OCI-LY1 (cell line): ENCODE data around the gene KCNG4.

Source experiments
- EZH2 ChIP-seq: fragments of 200-600 bp; sonication (generic), shearing (Covaris generic); IDR thresholded peaks from 2 replicates; pipeline ENCODE4 v1.8.0; 2017; ENCODE audit warnings: borderline replicate concordance, mixed run types, mild to moderate bottlenecking, antibody characterized with exemption, low read length, moderate library complexity, mixed read lengths
- TF ChIP-seq, protein P1 (sequence below): fragments of 200-600 bp; sonication (generic), shearing (Covaris generic); IDR thresholded peaks from 2 replicates; pipeline ENCODE4 v1.5.1; 2017; ENCODE audit warnings: mild to moderate bottlenecking, antibody characterized with exemption, low read length, moderate library complexity, mixed read lengths

DNA sequence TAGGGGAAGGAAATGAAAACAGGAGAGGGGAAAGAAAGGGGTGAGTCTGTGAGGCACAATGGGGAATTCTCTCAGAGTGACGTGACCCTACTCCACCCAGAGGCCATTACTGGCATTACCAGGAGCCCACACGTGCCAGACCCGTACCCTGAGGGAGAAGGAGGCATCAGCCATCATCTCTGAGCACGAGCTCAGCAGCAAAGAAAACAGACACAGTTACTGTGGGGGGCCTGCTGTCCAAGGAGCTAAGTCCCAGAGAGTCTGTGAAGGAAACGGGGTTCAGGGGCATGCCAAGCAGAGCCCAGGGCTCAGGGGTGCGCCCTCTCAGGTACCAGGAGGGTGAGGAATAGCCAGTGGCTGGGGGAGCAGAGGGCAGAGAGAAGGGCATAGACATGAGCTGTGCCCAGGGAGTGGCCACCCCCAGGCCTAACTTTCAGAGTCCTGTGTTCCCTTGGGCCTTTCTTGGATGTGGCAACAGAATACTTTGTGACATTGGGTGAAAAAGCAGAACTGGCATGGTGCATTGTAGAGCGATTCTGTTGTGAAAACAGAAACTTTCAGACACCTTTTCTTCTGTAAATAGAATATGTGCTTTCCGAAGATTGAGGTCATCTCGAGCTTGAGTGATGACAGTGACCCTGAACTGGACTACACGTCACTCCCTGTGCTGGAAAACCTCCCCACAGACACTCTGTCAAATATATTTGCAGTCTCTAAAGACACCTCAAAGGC is 64.3 kb downstream of the KCNG4 start:
- TF ChIP-seq, protein P1, sequence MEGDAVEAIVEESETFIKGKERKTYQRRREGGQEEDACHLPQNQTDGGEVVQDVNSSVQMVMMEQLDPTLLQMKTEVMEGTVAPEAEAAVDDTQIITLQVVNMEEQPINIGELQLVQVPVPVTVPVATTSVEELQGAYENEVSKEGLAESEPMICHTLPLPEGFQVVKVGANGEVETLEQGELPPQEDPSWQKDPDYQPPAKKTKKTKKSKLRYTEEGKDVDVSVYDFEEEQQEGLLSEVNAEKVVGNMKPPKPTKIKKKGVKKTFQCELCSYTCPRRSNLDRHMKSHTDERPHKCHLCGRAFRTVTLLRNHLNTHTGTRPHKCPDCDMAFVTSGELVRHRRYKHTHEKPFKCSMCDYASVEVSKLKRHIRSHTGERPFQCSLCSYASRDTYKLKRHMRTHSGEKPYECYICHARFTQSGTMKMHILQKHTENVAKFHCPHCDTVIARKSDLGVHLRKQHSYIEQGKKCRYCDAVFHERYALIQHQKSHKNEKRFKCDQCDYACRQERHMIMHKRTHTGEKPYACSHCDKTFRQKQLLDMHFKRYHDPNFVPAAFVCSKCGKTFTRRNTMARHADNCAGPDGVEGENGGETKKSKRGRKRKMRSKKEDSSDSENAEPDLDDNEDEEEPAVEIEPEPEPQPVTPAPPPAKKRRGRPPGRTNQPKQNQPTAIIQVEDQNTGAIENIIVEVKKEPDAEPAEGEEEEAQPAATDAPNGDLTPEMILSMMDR: peak; percentile 60
- TF ChIP-seq EZH2: no peak
